ENCODE measurements around the gene CRNKL1.
"Not testable (repeated sequence)": the region's sequence is repeated elsewhere in the genome, so short reads cannot be mapped to it uniquely, and the experiment has no call there.

CRNKL1 gene

GRCh38 chr20:20010639-20011500, 41.4 kb downstream of the CRNKL1 start:
- no peak for DNase-seq (ENCODE audit: low read depth in 2 of 2)

DNA sequence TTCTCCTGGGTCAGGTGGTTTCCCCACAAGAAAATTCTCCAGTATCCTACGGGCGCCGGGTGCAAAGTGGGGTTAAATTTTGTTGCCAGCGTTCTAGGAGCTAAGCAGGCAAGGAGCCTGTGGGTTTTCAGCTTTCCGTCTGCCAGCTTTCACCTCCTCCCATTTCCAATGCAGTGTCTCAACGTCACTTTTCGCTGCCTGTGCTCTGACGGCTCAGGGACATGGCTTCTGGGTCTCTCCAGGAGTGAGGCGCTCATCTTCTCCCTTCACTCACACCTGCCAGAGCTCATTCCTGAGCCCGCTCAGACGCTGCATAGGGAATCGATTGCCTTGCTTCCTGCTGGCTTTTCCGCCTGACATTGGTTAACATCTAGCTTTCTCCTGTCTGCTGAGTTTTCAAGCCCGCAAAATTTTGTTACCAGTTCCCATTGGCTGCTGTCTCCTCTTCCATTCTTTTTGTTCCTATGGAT, 42.4 kb downstream of the CRNKL1 start:
- no peak for DNase-seq (ENCODE audit: low read depth in 2 of 2)

GRCh38 chr20:20005342-20005741, 46.9 kb downstream of the CRNKL1 start:
- no peak for DNase-seq (ENCODE audit: low read depth in 2 of 2)

DNA sequence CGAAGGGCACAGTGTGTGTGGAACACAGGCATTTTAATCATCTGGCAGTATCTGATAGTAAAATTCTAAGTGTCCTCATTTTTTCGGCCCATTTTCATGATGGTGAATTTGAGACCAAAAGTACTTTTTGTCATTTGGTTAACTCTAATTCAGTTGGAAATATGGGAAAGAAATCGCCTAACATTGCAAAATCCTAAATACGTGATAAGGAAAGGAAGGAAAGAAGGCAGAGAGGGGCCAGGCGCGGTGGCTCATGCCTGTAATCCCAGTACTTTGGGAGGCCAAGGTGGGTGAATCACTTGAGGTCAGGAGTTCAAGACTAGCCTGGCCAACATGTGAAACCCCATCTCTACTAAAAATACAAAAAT, 48.3 kb downstream of the CRNKL1 start:
- DNase-seq (ENCODE audit: low read depth in 2 of 2) = not testable (repeated sequence)

DNA sequence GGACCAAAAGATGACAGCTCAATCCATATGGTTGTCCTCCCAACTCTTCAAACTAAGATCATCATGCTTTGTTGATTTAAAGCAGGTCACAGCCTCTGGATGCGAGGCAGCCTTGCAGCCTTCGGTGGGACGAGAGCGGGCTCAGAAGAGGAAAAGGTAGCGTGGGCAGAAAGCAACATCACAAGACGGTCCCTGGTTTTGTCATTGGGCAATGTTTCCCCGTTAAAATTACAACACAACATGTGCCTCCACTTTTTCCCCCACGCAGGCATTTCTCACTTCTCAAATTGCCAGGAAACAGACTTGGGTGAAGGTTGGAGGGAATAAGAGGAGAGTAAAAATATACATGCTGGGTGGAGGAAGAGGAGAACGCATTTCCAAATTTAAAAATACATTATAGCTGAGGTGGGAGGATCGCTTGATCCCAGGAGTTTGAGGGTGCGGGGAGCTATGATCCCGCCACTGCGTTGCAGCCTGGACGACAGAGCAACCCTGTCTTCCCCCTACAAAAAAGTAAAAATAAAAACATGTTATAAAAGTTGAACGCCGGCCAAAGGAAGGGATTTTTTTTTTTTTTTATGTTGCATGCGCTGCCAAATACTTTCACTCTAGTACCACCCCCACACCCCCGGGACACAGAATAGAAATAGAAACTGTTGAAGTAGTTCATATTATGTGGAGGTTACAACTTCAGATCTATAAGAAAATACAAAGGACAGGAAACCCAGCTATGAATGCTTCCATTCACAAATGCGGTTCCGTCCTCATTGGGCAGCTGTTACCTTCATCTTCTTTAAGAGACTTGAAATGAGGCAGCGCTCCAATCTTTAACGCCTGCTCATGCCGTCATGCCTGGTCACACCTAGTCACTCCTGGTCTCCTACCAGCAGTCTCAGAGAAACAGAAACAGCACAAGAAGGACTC, 49.0 kb downstream of the CRNKL1 start:
- DNase-seq (ENCODE audit: low read depth in 2 of 2) = no peak

DNA sequence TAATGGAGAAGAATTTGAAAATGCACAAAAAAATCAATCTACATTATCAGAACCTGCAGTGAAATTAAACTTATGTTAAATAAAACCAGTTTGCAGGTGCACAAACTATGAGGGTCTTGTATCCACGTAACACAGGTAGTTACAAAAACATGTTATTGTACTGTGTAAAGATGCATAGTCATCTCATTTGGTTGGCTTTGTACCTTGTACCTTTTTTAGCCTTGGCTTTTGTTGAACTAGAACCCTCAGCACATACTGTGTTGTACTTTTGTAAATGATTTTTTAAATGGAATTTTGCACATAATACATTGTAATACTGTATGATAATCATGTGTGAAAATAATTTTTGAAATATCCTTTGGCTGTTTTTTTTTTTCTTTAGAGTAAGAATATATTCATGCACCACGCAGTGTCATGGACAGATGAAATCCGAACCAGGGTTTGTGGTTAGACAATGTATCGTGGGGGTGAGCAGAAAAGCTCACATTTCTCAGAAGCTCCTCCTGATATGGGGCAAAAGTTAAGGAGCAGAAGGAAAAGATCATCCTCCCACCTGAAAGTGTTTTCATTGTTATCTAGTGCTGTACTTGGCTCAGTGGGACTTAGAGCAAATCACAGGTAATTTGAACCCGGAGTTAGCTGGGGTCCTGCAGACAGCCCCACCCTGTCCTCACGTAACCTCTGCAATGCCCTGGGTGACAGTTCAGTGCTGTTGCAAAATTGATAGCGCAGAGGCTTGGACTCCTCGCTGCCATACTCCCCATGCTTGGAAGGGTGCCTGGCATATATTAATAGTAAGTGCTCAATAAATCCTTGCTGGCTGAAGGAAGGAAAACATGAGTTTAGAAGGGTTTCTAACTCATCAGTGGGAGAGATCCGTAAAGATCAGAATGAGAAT, 49.9 kb downstream of the CRNKL1 start:
- no peak for DNase-seq (ENCODE audit: low read depth in 2 of 2)

- DNase-seq (ENCODE audit: low read depth in 2 of 2) = no peak
Observed at GRCh38 chr20:20000211-20000968, 51.9 kb downstream of the CRNKL1 start.

- DNase-seq (ENCODE audit: low read depth in 2 of 2) = no peak
Observed at GRCh38 chr20:19998990-19999705, 53.1 kb downstream of the CRNKL1 start.

DNA sequence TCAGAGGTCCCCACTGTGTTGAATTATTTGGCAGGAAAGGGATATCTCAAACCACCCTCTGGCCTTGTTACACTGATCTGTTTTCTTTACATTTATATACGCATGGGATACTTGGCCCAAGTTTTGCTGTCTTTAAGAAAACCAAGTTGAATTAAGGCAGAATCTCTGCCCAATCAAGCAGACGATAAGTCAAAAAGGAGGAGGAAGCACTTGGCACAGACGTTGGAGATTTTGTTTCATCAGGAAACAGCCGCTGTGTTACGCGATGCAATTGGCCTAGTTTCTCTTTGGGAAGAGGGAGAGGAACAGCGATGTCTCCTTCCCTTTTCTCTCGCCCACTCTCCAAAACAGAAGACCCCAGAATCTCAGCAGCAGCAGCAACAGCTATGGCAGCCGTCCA, 55.3 kb downstream of the CRNKL1 start:
- DNase-seq (ENCODE audit: low read depth in 2 of 2) = no peak

DNA sequence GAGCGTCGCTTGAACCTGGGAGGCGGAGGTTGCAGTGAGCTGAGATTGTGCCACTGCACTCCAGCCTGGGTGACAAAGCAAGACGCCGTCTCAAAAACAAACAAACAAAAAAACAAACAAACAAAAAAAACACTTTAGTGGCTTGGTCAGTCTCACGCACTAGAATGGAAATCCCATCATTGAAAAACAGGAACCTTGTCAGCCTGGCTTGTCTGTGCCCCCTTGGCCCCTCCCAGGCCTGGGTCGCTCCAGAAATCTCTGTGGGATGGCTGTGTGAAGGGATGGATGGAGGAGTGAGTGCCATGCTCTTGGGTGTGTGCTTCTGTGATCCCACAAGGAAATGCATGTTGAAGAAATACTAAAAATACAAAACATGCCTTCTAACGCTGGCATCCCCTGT, 56.0 kb downstream of the CRNKL1 start:
- DNase-seq (ENCODE audit: low read depth in 2 of 2) = no peak

- DNase-seq (ENCODE audit: low read depth in 2 of 2) = no peak
Observed at GRCh38 chr20:19995220-19995863, 56.9 kb downstream of the CRNKL1 start.

DNA sequence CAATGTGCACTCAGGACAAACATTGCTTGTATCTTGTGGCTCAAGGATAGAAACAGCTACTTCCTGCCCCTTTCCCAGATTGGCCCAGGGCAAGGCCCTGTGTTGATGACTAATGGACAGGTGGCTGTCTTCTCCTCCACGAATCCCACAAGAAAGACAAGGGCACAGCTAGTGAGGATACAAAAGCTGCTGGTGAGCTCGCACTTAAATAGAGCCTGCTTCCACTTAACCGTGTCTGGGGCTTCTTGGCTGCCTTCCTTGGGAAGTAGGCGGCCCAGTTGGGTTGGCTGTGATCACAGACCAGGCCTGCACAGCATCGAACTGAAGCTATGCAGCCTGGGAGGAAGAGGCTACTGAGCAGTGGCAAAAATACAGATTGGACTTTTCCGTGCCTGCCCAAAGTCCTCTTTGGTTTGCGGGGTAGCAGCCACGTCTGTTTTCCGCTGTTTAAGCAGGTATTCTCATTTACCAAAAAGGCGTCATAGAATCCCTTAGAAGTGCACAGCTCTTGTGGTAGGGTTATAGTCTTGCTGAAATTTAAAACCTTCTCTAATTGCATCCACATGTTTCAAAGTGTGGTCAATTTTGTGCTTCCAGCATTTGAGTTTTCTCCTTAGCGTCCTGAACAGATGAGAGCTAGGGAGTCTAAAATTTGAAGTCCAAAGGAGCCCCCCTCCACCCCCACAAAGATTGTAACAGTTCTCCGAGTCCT, 58.2 kb downstream of the CRNKL1 start:
- no peak for DNase-seq (ENCODE audit: low read depth in 2 of 2)

GRCh38 chr20:19992996-19993908, 59.0 kb downstream of the CRNKL1 start:
- DNase-seq (ENCODE audit: low read depth in 2 of 2) = no peak

DNA sequence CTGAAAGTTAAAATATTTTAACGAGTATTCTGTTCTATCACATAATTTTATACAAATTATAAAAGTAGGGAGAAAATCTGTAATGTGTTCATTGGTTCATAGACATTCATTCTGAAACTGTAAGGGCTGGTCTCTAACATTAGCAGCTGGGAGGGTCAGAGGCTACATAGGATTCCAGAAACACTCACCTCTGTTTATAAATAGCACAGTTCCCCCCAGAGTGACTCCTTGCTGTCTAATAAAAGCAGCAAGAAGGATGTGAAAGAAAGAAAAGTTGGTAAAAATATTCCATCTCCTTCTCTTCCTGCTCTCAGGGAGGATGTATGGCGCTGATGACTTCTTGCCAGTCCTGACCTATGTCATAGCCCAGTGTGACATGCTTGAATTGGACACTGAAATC, 60.4 kb downstream of the CRNKL1 start:
- no peak for DNase-seq (ENCODE audit: low read depth in 2 of 2)

- DNase-seq (ENCODE audit: low read depth in 2 of 2) = no peak
Observed at GRCh38 chr20:19991308-19991707, 61.0 kb downstream of the CRNKL1 start.

DNA sequence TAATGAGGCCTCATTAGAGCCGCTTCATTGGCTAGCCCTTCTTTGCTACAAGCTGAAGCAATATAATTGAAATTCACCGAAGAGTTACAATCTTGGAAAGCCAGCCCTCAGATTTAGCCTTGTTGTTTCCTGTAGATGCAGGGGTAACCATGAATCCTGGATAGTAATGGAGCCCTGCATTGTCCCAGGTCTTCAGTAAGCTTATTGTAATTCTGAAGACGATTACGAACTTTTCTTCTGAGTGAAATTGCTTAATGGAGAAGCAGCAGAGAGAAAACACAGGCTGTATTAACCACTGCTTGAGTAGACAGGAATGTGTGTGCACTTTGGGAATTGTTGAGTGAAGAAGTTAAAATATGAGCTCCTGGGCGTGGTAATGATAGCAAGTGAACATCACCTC, 61.4 kb downstream of the CRNKL1 start:
- DNase-seq (ENCODE audit: low read depth in 2 of 2) = no peak

GRCh38 chr20:19987046-19987445, 65.2 kb downstream of the CRNKL1 start:
- no peak for DNase-seq (ENCODE audit: low read depth in 2 of 2)

- no peak for DNase-seq (ENCODE audit: low read depth in 2 of 2)
Observed at GRCh38 chr20:19986419-19986818, 65.8 kb downstream of the CRNKL1 start.
